ENCODE results near the gene RGR. TPM values are rescaled to one million over a fixed set of nuclear protein-coding genes. Genes with fewer than 3 reads are reported as not detected.

Gene RGR
- polyA plus RNA-seq, 1 donor (not counting 4 experiments of a cell fraction or from before 2014, with no cell fraction given) = not detected

DNA sequence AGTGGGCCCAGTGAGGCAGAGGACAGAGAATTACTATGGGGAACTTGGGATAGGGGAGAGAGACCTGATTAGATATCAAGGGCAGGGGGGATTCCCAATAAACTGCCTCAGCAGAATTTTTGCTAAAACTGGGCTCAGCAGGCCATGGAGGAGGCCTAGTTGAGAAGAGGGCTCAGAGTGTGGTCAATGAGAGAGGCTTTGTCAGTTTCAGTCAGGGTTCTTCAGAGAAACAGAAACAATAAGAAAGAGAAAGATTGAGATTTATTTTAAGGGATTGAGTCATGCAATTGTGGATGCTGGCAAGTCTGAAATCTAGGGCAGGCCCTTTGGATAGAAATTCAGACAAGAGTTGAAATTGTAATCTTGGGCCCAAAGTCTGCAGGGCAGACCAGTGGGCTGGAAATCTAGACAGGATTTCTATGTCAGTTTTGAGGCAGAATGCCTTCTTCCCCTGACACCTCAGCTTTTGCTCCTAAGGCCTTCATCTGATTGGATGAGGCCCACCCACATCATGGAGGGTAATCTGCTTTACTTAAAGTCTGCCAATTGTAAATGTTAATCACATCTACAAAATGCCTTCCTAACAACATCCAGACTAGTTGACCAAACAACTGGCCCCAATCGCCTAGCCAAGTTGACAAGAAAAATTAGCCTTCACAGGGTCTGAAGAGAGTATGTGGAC is 50.1 kb downstream of the RGR start:
- no peaks in the 10 kb centered on the region for H3K9me3 ChIP-seq (ENCODE audit: control insufficient read depth, low read depth, low read length)
- TF ChIP-seq EZH2 (IDR thresholded peaks at IDR 0.05; ENCODE audit: low read length) = no peak
- TF ChIP-seq, protein P1, sequence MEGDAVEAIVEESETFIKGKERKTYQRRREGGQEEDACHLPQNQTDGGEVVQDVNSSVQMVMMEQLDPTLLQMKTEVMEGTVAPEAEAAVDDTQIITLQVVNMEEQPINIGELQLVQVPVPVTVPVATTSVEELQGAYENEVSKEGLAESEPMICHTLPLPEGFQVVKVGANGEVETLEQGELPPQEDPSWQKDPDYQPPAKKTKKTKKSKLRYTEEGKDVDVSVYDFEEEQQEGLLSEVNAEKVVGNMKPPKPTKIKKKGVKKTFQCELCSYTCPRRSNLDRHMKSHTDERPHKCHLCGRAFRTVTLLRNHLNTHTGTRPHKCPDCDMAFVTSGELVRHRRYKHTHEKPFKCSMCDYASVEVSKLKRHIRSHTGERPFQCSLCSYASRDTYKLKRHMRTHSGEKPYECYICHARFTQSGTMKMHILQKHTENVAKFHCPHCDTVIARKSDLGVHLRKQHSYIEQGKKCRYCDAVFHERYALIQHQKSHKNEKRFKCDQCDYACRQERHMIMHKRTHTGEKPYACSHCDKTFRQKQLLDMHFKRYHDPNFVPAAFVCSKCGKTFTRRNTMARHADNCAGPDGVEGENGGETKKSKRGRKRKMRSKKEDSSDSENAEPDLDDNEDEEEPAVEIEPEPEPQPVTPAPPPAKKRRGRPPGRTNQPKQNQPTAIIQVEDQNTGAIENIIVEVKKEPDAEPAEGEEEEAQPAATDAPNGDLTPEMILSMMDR (optimal IDR thresholded peaks at IDR 0.05 in 1 of 3, IDR thresholded peaks at IDR 0.05 in 1 of 3, conservative IDR thresholded peaks at IDR 0.05 in 1 of 3; ENCODE audit: extremely low read depth in 1 of 3, insufficient read depth in 2 of 3, low read length in 3 of 3) = no peak
- no peaks in the 10 kb centered on the region for H4K20me1 ChIP-seq (ENCODE audit: control insufficient read depth, extremely low read depth, insufficient read depth, low read length)
- no peak overlapping the region for H3K27ac ChIP-seq (ENCODE audit: control insufficient read depth, insufficient read depth, low read length)
- H3K36me3 ChIP-seq (ENCODE audit: control insufficient read depth in 2 of 2, extremely low read depth in 1 of 2, insufficient read depth in 2 of 2, low read length in 2 of 2) = no peaks in the 10 kb centered on the region
- H3K4me3 ChIP-seq (ENCODE audit: control insufficient read depth in 2 of 3, extremely low read depth in 1 of 3, insufficient read depth in 2 of 3, low read depth in 1 of 3, low read length in 3 of 3) = no peak overlapping the region
- no peaks in the 10 kb centered on the region for H3K4me1 ChIP-seq (ENCODE audit: control insufficient read depth, extremely low read depth, insufficient read depth, low read length)
- no peaks in the 10 kb centered on the region for H3K27me3 ChIP-seq (ENCODE audit: control insufficient read depth, extremely low read depth, insufficient read depth, low read length)
- no peaks in the 10 kb centered on the region for H3K9me1 ChIP-seq (ENCODE audit: control insufficient read depth, extremely low read depth, insufficient read depth, low read length)
- no peak overlapping the region for H2AFZ ChIP-seq (ENCODE audit: control insufficient read depth, low read length)
- FAIRE-seq (no peak), DNase-seq (ENCODE audit: low read depth, low spot score) (no peak)
- dilution Hi-C loops (cut with MboI; ENCODE audit: extremely low pct_ligation_motif_present, low sequenced_read_pairs) = no loop called here
- H3K79me2 ChIP-seq (ENCODE audit: control insufficient read depth, insufficient read depth, low read length) = no peaks in the 10 kb centered on the region
- no peak overlapping the region for H3K4me2 ChIP-seq (ENCODE audit: control insufficient read depth, extremely low read depth, insufficient read depth, low read depth, low read length)
- H3K9ac ChIP-seq (ENCODE audit: control insufficient read depth, extremely low read depth, insufficient read depth, low read length) = no peak overlapping the region

DNA sequence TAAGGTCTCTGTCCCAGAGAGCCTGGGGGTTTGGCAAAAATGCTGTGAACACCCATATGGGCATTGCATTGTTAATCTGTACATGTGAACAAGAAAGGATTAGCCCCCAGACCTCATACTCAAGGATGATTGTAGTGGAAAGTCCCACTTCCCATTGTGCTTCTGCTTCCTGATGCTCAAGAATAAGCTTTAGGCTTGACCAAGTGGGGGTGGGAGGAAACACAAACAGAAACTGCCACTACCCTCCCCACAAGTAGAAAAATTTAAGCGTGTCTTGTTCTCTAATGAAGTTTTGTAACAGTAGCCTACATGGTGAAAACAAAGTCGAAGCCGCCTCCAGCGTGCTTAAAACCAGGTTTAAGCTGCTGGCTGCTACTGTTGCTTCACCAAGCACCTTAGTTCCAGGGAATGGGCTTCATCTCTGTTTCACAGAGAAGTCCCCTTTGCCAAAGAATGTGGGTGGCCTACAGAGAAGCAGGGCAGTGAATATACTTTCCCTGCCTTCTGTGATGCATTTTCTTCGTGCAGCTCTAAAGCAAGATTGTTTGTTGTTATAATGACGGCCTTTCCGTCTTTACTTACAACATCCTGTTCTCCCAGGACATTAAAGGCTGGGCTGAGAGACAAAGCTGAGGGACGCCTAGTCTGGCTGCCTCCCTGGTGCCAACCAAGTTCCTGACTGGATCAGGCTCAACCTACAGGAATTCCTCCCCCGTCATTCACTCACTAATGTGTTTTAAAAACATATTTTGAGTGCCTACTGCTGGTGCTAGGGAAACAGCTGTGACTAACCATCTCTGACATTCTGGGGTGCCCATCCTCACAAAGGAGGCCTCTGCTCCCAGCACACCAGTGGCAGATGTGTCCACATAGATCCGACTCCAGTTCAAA is 51.5 kb downstream of the RGR start:
- no peak overlapping the region for H2AFZ ChIP-seq (ENCODE audit: control insufficient read depth, low read length)
- DNase-seq (ENCODE audit: low read depth, low spot score) = no peak
- H3K9ac ChIP-seq (ENCODE audit: control insufficient read depth, extremely low read depth, insufficient read depth, low read length) = no peak overlapping the region
- no peak overlapping the region for H3K4me3 ChIP-seq (ENCODE audit: control insufficient read depth in 2 of 3, extremely low read depth in 1 of 3, insufficient read depth in 2 of 3, low read depth in 1 of 3, low read length in 3 of 3)
- dilution Hi-C loops (cut with MboI; ENCODE audit: extremely low pct_ligation_motif_present, low sequenced_read_pairs) = no loop called here
- no peaks in the 10 kb centered on the region for H3K36me3 ChIP-seq (ENCODE audit: control insufficient read depth in 2 of 2, extremely low read depth in 1 of 2, insufficient read depth in 2 of 2, low read length in 2 of 2)
- H3K4me1 ChIP-seq (ENCODE audit: control insufficient read depth, extremely low read depth, insufficient read depth, low read length) = no peaks in the 10 kb centered on the region
- no peak for FAIRE-seq
- no peaks in the 10 kb centered on the region for H3K9me3 ChIP-seq (ENCODE audit: control insufficient read depth, low read depth, low read length)
- no peak overlapping the region for H3K27ac ChIP-seq (ENCODE audit: control insufficient read depth, insufficient read depth, low read length)
- H4K20me1 ChIP-seq (ENCODE audit: control insufficient read depth, extremely low read depth, insufficient read depth, low read length) = no peaks in the 10 kb centered on the region
- no peaks in the 10 kb centered on the region for H3K79me2 ChIP-seq (ENCODE audit: control insufficient read depth, insufficient read depth, low read length)
- H3K9me1 ChIP-seq (ENCODE audit: control insufficient read depth, extremely low read depth, insufficient read depth, low read length) = no peaks in the 10 kb centered on the region
- TF ChIP-seq EZH2 (IDR thresholded peaks at IDR 0.05; ENCODE audit: low read length) = no peak
- TF ChIP-seq, protein P1 (optimal IDR thresholded peaks at IDR 0.05 in 1 of 3, IDR thresholded peaks at IDR 0.05 in 1 of 3, conservative IDR thresholded peaks at IDR 0.05 in 1 of 3; ENCODE audit: extremely low read depth in 1 of 3, insufficient read depth in 2 of 3, low read length in 3 of 3) = no peak
- H3K27me3 ChIP-seq (ENCODE audit: control insufficient read depth, extremely low read depth, insufficient read depth, low read length) = no peaks in the 10 kb centered on the region
- H3K4me2 ChIP-seq (ENCODE audit: control insufficient read depth, extremely low read depth, insufficient read depth, low read depth, low read length) = no peak overlapping the region

Measured in keratinocyte (primary cell).